Ishikawa (cell line): ENCODE measurements around the gene FBXO48.

ENCODE experiments used
- CEBPB ChIP-seq: IDR thresholded peaks from 2 replicates; pipeline ENCODE4 v1.6.1; 2012
- CREB1 ChIP-seq: IDR thresholded peaks from 2 replicates; pipeline ENCODE4 v1.6.1; 2012; ENCODE audit warnings: low read depth
- EGR1 ChIP-seq: IDR thresholded peaks from 2 replicates; pipeline ENCODE4 v1.6.1; 2012
- EP300 ChIP-seq: IDR thresholded peaks from 2 replicates; pipeline ENCODE4 v1.6.1; 2012; ENCODE audit warnings: borderline replicate concordance
- FOXM1 ChIP-seq: IDR thresholded peaks from 2 replicates; pipeline ENCODE4 v1.6.1; 2012; ENCODE audit warnings: low read depth, borderline replicate concordance
- NFIC ChIP-seq: IDR thresholded peaks from 2 replicates; pipeline ENCODE4 v1.6.1; 2012
- RAD21 ChIP-seq: IDR thresholded peaks from 2 replicates; pipeline ENCODE4 v1.6.1; 2012; ENCODE audit warnings: low read depth
- TAF1 ChIP-seq: IDR thresholded peaks from 2 replicates; pipeline ENCODE4 v1.6.1; 2012; ENCODE audit warnings: low read depth, mild to moderate bottlenecking
- TCF12 ChIP-seq: IDR thresholded peaks from 2 replicates; pipeline ENCODE4 v1.6.1; 2012; ENCODE audit warnings: low read depth
- TEAD4 ChIP-seq: IDR thresholded peaks from 2 replicates; pipeline ENCODE4 v1.6.1; 2012
- YY1 ChIP-seq: IDR thresholded peaks from 2 replicates; pipeline ENCODE4 v1.6.1; 2012; ENCODE audit warnings: low read depth
- ZBTB7A ChIP-seq: IDR thresholded peaks from 2 replicates; pipeline ENCODE4 v1.6.1; 2012; ENCODE audit warnings: low read depth
- TF ChIP-seq, protein P1 (sequence below): IDR thresholded peaks from 2 replicates; pipeline ENCODE4 v1.6.1; 2012
- TF ChIP-seq, protein P2 (sequence below): IDR thresholded peaks from 2 replicates; pipeline ENCODE4 v1.6.1; 2012; ENCODE audit warnings: low read depth, mild to moderate bottlenecking
- TF ChIP-seq, protein P3 (sequence below): IDR thresholded peaks from 2 replicates; pipeline ENCODE4 v1.6.1; 2012

FBXO48 gene

DNA sequence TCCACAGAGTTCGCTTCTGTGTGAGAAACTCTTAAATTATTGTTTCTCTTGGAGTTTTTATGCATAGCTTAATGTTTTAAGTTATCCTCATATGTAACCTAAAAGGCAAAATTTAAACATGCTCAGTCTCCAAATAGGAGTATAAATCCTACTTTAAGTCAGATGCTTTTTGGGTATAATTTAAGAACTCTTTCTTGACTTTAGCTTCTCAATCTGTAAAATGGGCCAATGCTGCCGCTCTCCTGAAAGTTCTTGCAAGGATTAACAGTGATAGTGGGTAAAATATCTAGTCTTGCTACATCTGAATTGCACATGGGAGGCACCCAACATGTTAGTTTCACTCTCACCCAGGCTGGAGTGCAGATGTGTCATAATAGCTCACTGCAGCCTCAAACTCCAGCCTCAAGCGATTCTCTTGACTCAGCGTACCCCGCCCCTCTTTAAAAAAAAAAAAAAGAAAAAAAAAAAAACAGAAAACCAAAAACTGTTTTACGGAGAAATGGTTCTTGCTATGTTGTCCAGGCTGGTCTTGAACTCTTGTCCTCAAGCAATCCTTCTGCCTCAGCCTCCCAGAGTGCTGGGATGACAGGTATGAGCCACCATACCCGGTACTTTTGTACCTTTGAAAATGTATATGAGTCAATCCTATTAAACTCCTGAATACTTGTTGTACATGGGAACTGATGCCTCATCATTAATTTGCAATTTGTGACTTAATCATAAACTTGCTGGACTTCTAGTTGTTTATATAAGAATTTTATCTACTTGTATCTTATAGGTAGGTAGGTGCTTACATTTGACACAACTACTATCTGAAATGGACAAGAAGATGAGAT is 1.8 kb downstream of the FBXO48 start:
- TF ChIP-seq EGR1 (no peak), FOXM1 (no peak), TCF12 (no peak), CEBPB (no peak), YY1 (no peak), EP300 (no peak), ZBTB7A (no peak), TAF1 (no peak), NFIC (no peak), TEAD4 (no peak), CREB1 (no peak), RAD21 (no peak)
- TF ChIP-seq, protein P1, sequence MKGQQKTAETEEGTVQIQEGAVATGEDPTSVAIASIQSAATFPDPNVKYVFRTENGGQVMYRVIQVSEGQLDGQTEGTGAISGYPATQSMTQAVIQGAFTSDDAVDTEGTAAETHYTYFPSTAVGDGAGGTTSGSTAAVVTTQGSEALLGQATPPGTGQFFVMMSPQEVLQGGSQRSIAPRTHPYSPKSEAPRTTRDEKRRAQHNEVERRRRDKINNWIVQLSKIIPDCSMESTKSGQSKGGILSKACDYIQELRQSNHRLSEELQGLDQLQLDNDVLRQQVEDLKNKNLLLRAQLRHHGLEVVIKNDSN, result no peak
- TF ChIP-seq, protein P2, sequence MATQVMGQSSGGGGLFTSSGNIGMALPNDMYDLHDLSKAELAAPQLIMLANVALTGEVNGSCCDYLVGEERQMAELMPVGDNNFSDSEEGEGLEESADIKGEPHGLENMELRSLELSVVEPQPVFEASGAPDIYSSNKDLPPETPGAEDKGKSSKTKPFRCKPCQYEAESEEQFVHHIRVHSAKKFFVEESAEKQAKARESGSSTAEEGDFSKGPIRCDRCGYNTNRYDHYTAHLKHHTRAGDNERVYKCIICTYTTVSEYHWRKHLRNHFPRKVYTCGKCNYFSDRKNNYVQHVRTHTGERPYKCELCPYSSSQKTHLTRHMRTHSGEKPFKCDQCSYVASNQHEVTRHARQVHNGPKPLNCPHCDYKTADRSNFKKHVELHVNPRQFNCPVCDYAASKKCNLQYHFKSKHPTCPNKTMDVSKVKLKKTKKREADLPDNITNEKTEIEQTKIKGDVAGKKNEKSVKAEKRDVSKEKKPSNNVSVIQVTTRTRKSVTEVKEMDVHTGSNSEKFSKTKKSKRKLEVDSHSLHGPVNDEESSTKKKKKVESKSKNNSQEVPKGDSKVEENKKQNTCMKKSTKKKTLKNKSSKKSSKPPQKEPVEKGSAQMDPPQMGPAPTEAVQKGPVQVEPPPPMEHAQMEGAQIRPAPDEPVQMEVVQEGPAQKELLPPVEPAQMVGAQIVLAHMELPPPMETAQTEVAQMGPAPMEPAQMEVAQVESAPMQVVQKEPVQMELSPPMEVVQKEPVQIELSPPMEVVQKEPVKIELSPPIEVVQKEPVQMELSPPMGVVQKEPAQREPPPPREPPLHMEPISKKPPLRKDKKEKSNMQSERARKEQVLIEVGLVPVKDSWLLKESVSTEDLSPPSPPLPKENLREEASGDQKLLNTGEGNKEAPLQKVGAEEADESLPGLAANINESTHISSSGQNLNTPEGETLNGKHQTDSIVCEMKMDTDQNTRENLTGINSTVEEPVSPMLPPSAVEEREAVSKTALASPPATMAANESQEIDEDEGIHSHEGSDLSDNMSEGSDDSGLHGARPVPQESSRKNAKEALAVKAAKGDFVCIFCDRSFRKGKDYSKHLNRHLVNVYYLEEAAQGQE, result no peak
- TF ChIP-seq, protein P3, sequence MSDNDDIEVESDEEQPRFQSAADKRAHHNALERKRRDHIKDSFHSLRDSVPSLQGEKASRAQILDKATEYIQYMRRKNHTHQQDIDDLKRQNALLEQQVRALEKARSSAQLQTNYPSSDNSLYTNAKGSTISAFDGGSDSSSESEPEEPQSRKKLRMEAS, result no peak

DNA sequence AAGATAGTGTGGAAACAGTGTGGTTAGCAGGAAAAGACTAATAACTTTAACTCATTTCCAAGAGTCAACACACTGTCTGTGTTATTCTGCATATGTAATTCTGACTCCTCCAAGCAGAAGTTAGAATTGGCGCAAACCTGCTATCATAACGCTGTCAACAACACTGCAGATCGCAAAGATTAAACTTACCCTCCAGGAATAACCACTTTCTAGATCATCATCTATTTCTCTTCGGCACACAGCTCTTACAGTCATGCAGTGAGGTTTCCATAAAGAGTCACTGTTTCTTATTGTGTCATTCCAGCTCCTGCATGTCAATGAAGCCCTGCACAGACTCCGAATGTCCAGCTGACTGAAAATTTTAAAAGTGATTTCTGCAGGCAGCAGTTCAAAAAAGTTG is 2.4 kb downstream of the FBXO48 start:
- no peak for TF ChIP-seq CREB1
- TF ChIP-seq FOXM1, result no peak

DNA sequence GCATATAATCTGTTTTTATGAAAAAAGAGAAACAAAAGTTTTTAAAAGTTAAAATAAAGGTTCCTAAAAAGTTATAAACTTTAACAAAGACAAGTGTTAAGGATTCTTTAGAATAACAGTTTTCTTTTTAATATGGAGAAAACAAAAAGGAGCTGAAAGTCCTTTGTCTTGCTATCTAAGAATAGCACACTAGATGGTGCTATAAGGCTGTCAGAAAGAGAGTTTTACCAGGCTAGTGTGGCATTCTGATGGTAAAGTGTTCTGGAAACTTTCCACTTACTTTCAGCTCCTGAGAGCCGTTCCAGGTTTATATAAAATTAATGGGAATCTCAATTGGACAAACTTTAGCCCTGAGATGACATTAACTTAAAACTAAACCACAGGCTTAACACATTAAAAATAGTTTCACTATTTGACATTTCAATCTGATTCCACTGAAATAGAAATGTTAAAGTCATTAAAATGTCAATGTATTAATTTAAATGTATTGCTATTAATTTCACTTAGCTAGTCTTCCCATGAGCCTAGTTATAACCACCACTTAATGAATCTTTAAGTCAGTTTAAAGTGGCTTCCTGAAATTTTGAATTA is 3.7 kb downstream of the FBXO48 start:
- no peak for TF ChIP-seq FOXM1
- peak; percentile 81 for TF ChIP-seq RAD21

DNA sequence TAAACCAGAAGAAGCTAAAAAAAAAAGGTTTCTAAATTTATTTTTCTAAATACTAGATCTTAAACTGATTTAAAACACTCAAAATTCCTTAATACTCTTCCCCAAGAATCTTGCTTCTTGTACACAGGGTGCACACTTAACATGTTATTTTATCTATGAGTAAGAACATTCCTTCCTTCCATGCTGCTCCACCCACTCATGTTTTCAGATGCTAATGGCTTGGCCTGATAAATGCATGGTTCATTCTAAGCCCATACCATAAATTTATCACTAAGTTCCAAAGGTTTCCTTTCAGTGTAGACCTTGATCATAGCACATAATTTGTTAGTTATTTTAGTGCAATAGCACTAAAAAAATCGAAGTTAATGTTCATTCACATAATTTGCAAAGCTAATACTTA is 8.1 kb downstream of the FBXO48 start:
- TF ChIP-seq YY1 (no peak), TAF1 (no peak), CEBPB (no peak), CREB1 (no peak), EGR1 (no peak), FOXM1 (no peak), RAD21 (no peak), ZBTB7A (no peak), TCF12 (no peak), EP300 (no peak), TEAD4 (no peak), NFIC (no peak)
- TF ChIP-seq, protein P1, result no peak
- TF ChIP-seq, protein P2, result no peak
- TF ChIP-seq, protein P3, result no peak

DNA sequence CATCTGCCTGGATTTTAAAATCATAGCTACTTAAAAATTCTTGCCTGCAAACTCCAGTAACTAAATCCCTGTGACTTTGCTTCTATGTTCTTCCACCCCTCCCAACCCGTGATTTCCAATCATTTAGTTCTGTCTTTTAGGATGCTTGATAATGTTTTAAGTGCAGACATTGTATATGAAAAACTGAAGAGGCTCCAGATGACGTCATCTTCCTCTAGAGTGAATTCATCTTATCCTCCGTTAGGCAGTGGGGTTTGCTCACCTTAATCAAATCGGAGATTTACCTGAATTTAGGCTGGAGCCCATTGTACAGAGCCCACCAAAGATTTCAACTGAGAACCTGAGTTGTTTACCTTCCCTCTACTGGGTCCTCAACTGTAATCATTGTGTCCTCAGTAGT is 10.9 kb downstream of the FBXO48 start:
- TF ChIP-seq ZBTB7A (no peak), CREB1 (no peak), FOXM1 (no peak)
- TF ChIP-seq, protein P1, result no peak
